GM12878 (cell line): ENCODE data around the gene PPIL3. TPM values are rescaled to one million over a fixed set of nuclear protein-coding genes. Genes with fewer than 3 reads are reported as not detected.

ENCODE experiments used
- BCL3 ChIP-seq: IDR thresholded peaks from 2 replicates; pipeline ENCODE4 v1.6.1; 2011; ENCODE audit warnings: borderline replicate concordance, low read depth, mild to moderate bottlenecking, moderate library complexity, low read length; ENCODE audit not compliant: insufficient read depth, poor library complexity, severe bottlenecking
- CEBPB ChIP-seq, 2 experiments: fragments of 150-350 bp in 1 of 2; IDR thresholded peaks; 2 replicates each; pipeline ENCODE4 v1.6.1; 2012 to 2014; ENCODE audit warnings: low read depth in 2 of 2, low read length in 2 of 2, borderline replicate concordance in 1 of 2, inconsistent platforms in 1 of 2
- CEBPZ ChIP-seq: fragments of 150-350 bp; IDR thresholded peaks from 2 replicates; pipeline ENCODE4 v1.6.1; 2016; ENCODE audit warnings: low read depth, low read length
- CHD2 ChIP-seq: IDR thresholded peaks from 2 replicates; pipeline ENCODE4 v1.6.1; 2011; ENCODE audit warnings: low read depth, low read length, improper control_type of control experiment, borderline replicate concordance
- CHD4 ChIP-seq: fragments of 200-600 bp; sonication (generic); IDR thresholded peaks from 2 replicates; pipeline ENCODE4 v1.6.1; 2016; ENCODE audit warnings: mild to moderate bottlenecking
- EZH2 ChIP-seq: IDR thresholded peaks from 2 replicates; pipeline ENCODE4 v1.6.1; 2012; ENCODE audit warnings: low read depth, mild to moderate bottlenecking, control low read depth, inconsistent platforms, low read length, borderline replicate concordance; ENCODE audit not compliant: control insufficient read depth
- HCFC1 ChIP-seq: fragments of 150-350 bp; IDR thresholded peaks from 2 replicates; pipeline ENCODE4 v1.6.1; 2014; ENCODE audit warnings: low read length
- IKZF2 ChIP-seq, 2 experiments: fragments of 450-650 bp; IDR thresholded peaks; 2 replicates each; pipeline ENCODE4 v1.6.1; 2017; ENCODE audit warnings: mild to moderate bottlenecking in 2 of 2, moderate library complexity in 2 of 2
- MXI1 ChIP-seq: fragments of 150-350 bp; IDR thresholded peaks from 2 replicates; pipeline ENCODE4 v1.6.1; 2011; ENCODE audit warnings: low read depth, mild to moderate bottlenecking, inconsistent platforms, low read length, improper control_type of control experiment
- POLR2AphosphoS2 ChIP-seq: IDR thresholded peaks from 2 replicates; pipeline ENCODE4 v1.6.1; 2011; ENCODE audit warnings: low read depth, mild to moderate bottlenecking, low read length, improper control_type of control experiment, moderate library complexity
- REST ChIP-seq: IDR thresholded peaks from 2 replicates; pipeline ENCODE4 v1.6.1; 2012; ENCODE audit warnings: mild to moderate bottlenecking, low read depth, low read length
- SKIL ChIP-seq: fragments of 450-650 bp; IDR thresholded peaks from 2 replicates; pipeline ENCODE4 v1.6.1; 2017; ENCODE audit warnings: mild to moderate bottlenecking, low read depth, inconsistent platforms; ENCODE audit not compliant: poor library complexity, severe bottlenecking
- SMAD1 ChIP-seq: fragments of 450-650 bp; IDR thresholded peaks from 2 replicates; pipeline ENCODE4 v1.6.1; 2018; ENCODE audit warnings: mild to moderate bottlenecking, low read depth; ENCODE audit not compliant: partially characterized antibody
- SMAD5 ChIP-seq: IDR thresholded peaks from 2 replicates; pipeline ENCODE4 v1.6.1; 2016; ENCODE audit warnings: antibody characterized with exemption, low read depth
- SREBF1 ChIP-seq: IDR thresholded peaks from 2 replicates; pipeline ENCODE4 v1.6.1; 2012; ENCODE audit warnings: mild to moderate bottlenecking, low read length
- TAF1 ChIP-seq: IDR thresholded peaks from 2 replicates; pipeline ENCODE4 v1.6.1; 2011; ENCODE audit warnings: mild to moderate bottlenecking, low read depth, low read length, borderline replicate concordance
- YBX1 ChIP-seq: fragments of 450-650 bp; IDR thresholded peaks from 2 replicates; pipeline ENCODE4 v1.6.1; 2016; ENCODE audit warnings: antibody characterized with exemption
- ZNF217 ChIP-seq: fragments of 450-650 bp; IDR thresholded peaks from 2 replicates; pipeline ENCODE4 v1.6.1; 2017; ENCODE audit warnings: antibody characterized with exemption, mild to moderate bottlenecking
- polyA plus RNA-seq, 11 experiments: library from polyadenylated mRNA; depleted of rRNA in 4 of 11; unstranded in 6 of 11; stranded (reverse) in 5 of 11; fragments of >200 nt; fragmentation: Nextera tagmentation in 4 of 11; fragmentation: Illumina TruSeq in 1 of 11; extraction: Ambion mirVana in 4 of 11; extraction: Trizol in 1 of 11; gene quantifications; 1 replicate in 1 of 11; 2 replicates in 10 of 11; pipeline versions ENCODE4 v1.2.1 to v1.2.3, GENCODE V29; 2011 to 2016; ENCODE audit warnings: inconsistent platforms in 2 of 11, missing spikeins in 2 of 11, low read depth in 1 of 11
- total RNA-seq, 4 experiments: library from RNA; depleted of rRNA in 3 of 4; stranded (reverse); fragments of >200 nt in 3 of 4; fragmentation: Illumina TruSeq in 1 of 4; extraction: Trizol in 1 of 4; gene quantifications; 2 replicates each; pipeline versions ENCODE4 v1.2.1 to v1.2.3, GENCODE V29; 2013 to 2021

Gene PPIL3
- total and polyA plus RNA-seq, 10 of the 15 experiments (the other 5 are each of a cell fraction or from before 2014, with no cell fraction given) = 33.8 to 176 (median 59.1) TPM

GRCh38 chr2:200888704-200889625 is at the start of gene PPIL3, which contains the start of gene NIF3L1 (continued):
- no peak for TF ChIP-seq EZH2
- peak; percentile 83 for TF ChIP-seq SREBF1
- peak; percentile 62; the same call in 1 of the 2 replicates for TF ChIP-seq POLR2AphosphoS2
- no peak; the same call in none of the 2 replicates for TF ChIP-seq SMAD5
- TF ChIP-seq IKZF2 (IDR thresholded peaks at IDR 0.05) = peak; percentile 56 to 69
- TF ChIP-seq CEBPB (IDR thresholded peaks at IDR 0.05; ENCODE audit: borderline replicate concordance in 1 of 2, low read depth in 2 of 2, low read length in 2 of 2) = no peak
- TF ChIP-seq SKIL = peak; percentile 83
- TF ChIP-seq CHD4 = no peak
- peak; percentile 24 for TF ChIP-seq BCL3
- TF ChIP-seq MXI1 = peak; percentile 87
- TF ChIP-seq REST = no peak; the same call in none of the 2 replicates
- TF ChIP-seq CHD2 = no peak
- TF ChIP-seq YBX1 = no peak
- peak; percentile 24 for TF ChIP-seq SMAD1
- TF ChIP-seq CEBPZ = peak; percentile 7; the same call in 1 of the 2 replicates
- TF ChIP-seq HCFC1 = peak; percentile 84
- peak; percentile 66; the same call in 1 of the 2 replicates for TF ChIP-seq TAF1
- peak; percentile 88 for TF ChIP-seq ZNF217
